ENCODE measurements around the gene DENND4B. TPM values are rescaled to one million over a fixed set of nuclear protein-coding genes. Genes with fewer than 3 reads are reported as not detected.

The DENND4B gene
- polyA plus RNA-seq, 1 of the 3 experiments (the other 2 are of a cell fraction), result 29.6 TPM

- H3K4me3 ChIP-seq (ENCODE audit: low read depth in 2 of 2, low read length in 1 of 2), result no peak overlapping the region
- H3K4me2 ChIP-seq, result no peak overlapping the region
- H3F3A ChIP-seq (replicated peaks; ENCODE audit: insufficient read depth), result peaks cover 14% of the 10 kb centered on the region
- H2AFZ ChIP-seq (ENCODE audit: low read depth), result no peak overlapping the region
- TF ChIP-seq CHD2 (IDR thresholded peaks at IDR 0.05; ENCODE audit: low read length, partially characterized antibody) (no peak), TCF12 (IDR thresholded peaks at IDR 0.05) (no peak), MXI1 (IDR thresholded peaks at IDR 0.05; ENCODE audit: low read depth, low read length) (no peak), RFX5 (IDR thresholded peaks at IDR 0.05; ENCODE audit: low read length) (no peak), NFIC (IDR thresholded peaks at IDR 0.05; ENCODE audit: borderline replicate concordance) (no peak), EZH2phosphoT487 (IDR thresholded peaks at IDR 0.05; ENCODE audit: borderline replicate concordance, low read depth) (no peak), RAD21 (IDR thresholded peaks at IDR 0.05; ENCODE audit: low read length) (no peak)
- TF ChIP-seq, protein P1, sequence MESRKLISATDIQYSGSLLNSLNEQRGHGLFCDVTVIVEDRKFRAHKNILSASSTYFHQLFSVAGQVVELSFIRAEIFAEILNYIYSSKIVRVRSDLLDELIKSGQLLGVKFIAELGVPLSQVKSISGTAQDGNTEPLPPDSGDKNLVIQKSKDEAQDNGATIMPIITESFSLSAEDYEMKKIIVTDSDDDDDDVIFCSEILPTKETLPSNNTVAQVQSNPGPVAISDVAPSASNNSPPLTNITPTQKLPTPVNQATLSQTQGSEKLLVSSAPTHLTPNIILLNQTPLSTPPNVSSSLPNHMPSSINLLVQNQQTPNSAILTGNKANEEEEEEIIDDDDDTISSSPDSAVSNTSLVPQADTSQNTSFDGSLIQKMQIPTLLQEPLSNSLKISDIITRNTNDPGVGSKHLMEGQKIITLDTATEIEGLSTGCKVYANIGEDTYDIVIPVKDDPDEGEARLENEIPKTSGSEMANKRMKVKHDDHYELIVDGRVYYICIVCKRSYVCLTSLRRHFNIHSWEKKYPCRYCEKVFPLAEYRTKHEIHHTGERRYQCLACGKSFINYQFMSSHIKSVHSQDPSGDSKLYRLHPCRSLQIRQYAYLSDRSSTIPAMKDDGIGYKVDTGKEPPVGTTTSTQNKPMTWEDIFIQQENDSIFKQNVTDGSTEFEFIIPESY (IDR thresholded peaks at IDR 0.05; ENCODE audit: borderline replicate concordance, low read depth), result no peak
- TF ChIP-seq, protein P2, sequence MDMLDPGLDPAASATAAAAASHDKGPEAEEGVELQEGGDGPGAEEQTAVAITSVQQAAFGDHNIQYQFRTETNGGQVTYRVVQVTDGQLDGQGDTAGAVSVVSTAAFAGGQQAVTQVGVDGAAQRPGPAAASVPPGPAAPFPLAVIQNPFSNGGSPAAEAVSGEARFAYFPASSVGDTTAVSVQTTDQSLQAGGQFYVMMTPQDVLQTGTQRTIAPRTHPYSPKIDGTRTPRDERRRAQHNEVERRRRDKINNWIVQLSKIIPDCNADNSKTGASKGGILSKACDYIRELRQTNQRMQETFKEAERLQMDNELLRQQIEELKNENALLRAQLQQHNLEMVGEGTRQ (IDR thresholded peaks at IDR 0.05; ENCODE audit: borderline replicate concordance, low read depth, low read length), result no peak
- ChIA-PET CTCF (no interaction called here), POLR2A (no interaction called here)
- H3K9me3 ChIP-seq, result no peaks in the 10 kb centered on the region
- no peak overlapping the region for H3K9ac ChIP-seq
- H3K79me2 ChIP-seq (ENCODE audit: insufficient read depth), result no peaks in the 10 kb centered on the region
- DNase-seq, result peak; percentile 8
- H3K9me2 ChIP-seq, result no peaks in the 10 kb centered on the region
- peaks cover 0 to 21% of the 10 kb centered on the region in 2 experiments; a peak in 1 of 4 replicates for H3K4me1 ChIP-seq (ENCODE audit: control insufficient read depth in 1 of 2, insufficient read depth in 2 of 2, low read depth in 1 of 2, low read length in 1 of 2)
- no peaks in the 10 kb centered on the region for H4K20me1 ChIP-seq (ENCODE audit: insufficient read depth)
- no peaks in the 10 kb centered on the region for H3K27me3 ChIP-seq (ENCODE audit: insufficient read depth)
- WGBS (ENCODE audit: low lambda C conversion rate), result over 99% methylated on average over 15 of the region's 18 CpGs
- no peak overlapping the region for H3K27ac ChIP-seq (ENCODE audit: low read depth in 2 of 2, low read length in 1 of 2)
- H3K36me3 ChIP-seq (replicated peaks in 1 of 2; ENCODE audit: control insufficient read depth in 1 of 2, insufficient read depth in 2 of 2, low read length in 1 of 2), result peaks cover 0 to 48% of the 10 kb centered on the region in 2 experiments
These were observed 14.1 kb downstream of the DENND4B start for GRCh38 chr1:153932156-153933131.

Measured in SK-N-SH (cell line).